K562 (cell line): Measurements from ENCODE around the gene MYO18B. TPM values are rescaled to one million over a fixed set of nuclear protein-coding genes. Genes with fewer than 3 reads are reported as not detected.

Experiments used
- ATAC-seq: fragments of 200-7000 bp; cut with Tn5 transposase; 3 replicates; pipeline ENCODE4 v1.9.1; 2020; ENCODE audit warnings: moderate library complexity
- BruUV-seq: library from RNA; stranded (reverse); fragments of 400-500 nt; replicated peaks from 2 replicates; lab custom pipeline; 2021; lab: Mats Ljungman, UMichigan
- CTCF ChIA-PET: fragments of 300-600 bp; formaldehyde crosslinking; extraction: SDS; loops from one replicate; lab custom pipeline; 2021; ENCODE audit warnings: low intra/inter-chr PET ratio; lab: Yijun Ruan, JAX
- POLR2A ChIA-PET: fragments of 300-600, 350-650 bp; sonication (Branson Sonifier 250); formaldehyde crosslinking; extraction: SDS; loops from one replicate; lab custom pipeline; 2021; ENCODE audit warnings: antibody characterized with exemption, inconsistent platforms; lab: Yijun Ruan, JAX
- DNase-seq, 4 experiments: peaks; one replicate each; pipeline versions ENCODE4 v3.0.0 to v3.0.0-alpha.2; 2011 to 2018; ENCODE audit warnings: low spot score in 3 of 4, mixed read lengths in 3 of 4; ENCODE audit errors: extremely low read depth in 1 of 4
- FAIRE-seq: peaks from 2 replicates; lab custom pipeline; 2011; peaks lifted over from hg19 to GRCh38; lab: Jason Lieb, UNC
- H2AFZ ChIP-seq: 2 replicates; pipeline ENCODE4 v1.6.0; 2011; ENCODE audit warnings: low read depth, low read length, control low read depth, inconsistent platforms
- H3K27ac ChIP-seq: fragments of 200-600 bp; 3 replicates; pipeline ENCODE4 v1.8.0; 2011; ENCODE audit warnings: low read depth, mild to moderate bottlenecking, control low read depth, inconsistent platforms, low read length, moderate library complexity, mixed read lengths; ENCODE audit errors: extremely low read depth
- H3K27me3 ChIP-seq, 2 experiments: fragments of 300-600 bp in 1 of 2; 2 replicates in 1 of 2; 3 replicates in 1 of 2; pipeline versions ENCODE4 v1.6.0 to v1.8.0; 2011; ENCODE audit warnings: inconsistent platforms in 2 of 2, low read length in 2 of 2, mild to moderate bottlenecking in 1 of 2, mixed read lengths in 1 of 2, moderate library complexity in 1 of 2; ENCODE audit not compliant: control insufficient read depth in 2 of 2, insufficient read depth in 2 of 2
- H3K36me3 ChIP-seq: fragments of 300-600 bp; 3 replicates; pipeline ENCODE4 v1.8.0; 2011; ENCODE audit warnings: mild to moderate bottlenecking, low read length, inconsistent platforms; ENCODE audit not compliant: control insufficient read depth, insufficient read depth
- H3K4me1 ChIP-seq, 2 experiments: fragments of 200-600 bp in 1 of 2; replicated peaks in 1 of 2; 2 replicates in 1 of 2; 3 replicates in 1 of 2; pipeline versions ENCODE4 v1.5.1 to v1.8.0; 2011; ENCODE audit warnings: inconsistent platforms in 2 of 2, low read length in 2 of 2, mild to moderate bottlenecking in 1 of 2, mixed read lengths in 1 of 2, moderate library complexity in 1 of 2; ENCODE audit not compliant: control insufficient read depth in 2 of 2, insufficient read depth in 2 of 2
- H3K4me2 ChIP-seq: 2 replicates; pipeline ENCODE4 v1.6.1; 2011; ENCODE audit warnings: low read length, control low read depth, inconsistent platforms, mixed read lengths; ENCODE audit not compliant: insufficient read depth
- H3K4me3 ChIP-seq: fragments of 200-600 bp; sonication (generic), shearing (Covaris generic); 2 replicates; pipeline ENCODE4 v1.5.1; 2016; ENCODE audit warnings: control low read depth, inconsistent platforms
- H3K79me2 ChIP-seq: fragments of 200-600 bp; 3 replicates; pipeline ENCODE4 v1.8.0; 2011; ENCODE audit warnings: low read length, inconsistent platforms; ENCODE audit not compliant: control insufficient read depth, insufficient read depth
- H3K9ac ChIP-seq, 2 experiments: 2 replicates each; pipeline versions ENCODE4 v1.6.0 to v1.6.1; 2011; ENCODE audit warnings: low read depth in 2 of 2, low read length in 2 of 2, control low read depth in 1 of 2, inconsistent platforms in 1 of 2, mild to moderate bottlenecking in 1 of 2, mixed read lengths in 1 of 2; ENCODE audit not compliant: insufficient read depth in 1 of 2
- H3K9me1 ChIP-seq: one replicate; pipeline ENCODE4 v1.6.0; 2011; ENCODE audit warnings: inconsistent platforms, mild to moderate bottlenecking, low read length, moderate library complexity; ENCODE audit not compliant: control insufficient read depth, insufficient read depth
- H3K9me3 ChIP-seq: replicated peaks from 2 replicates; pipeline ENCODE4 v1.5.1; 2011; ENCODE audit warnings: low read depth, low read length, inconsistent platforms; ENCODE audit not compliant: control insufficient read depth, insufficient read depth
- H4K20me1 ChIP-seq: replicated peaks from 2 replicates; pipeline ENCODE4 v1.6.1; 2011; ENCODE audit warnings: low read length, inconsistent platforms, mixed read lengths; ENCODE audit not compliant: control insufficient read depth, insufficient read depth
- ATF1 ChIP-seq, 2 experiments: fragments of 450-650 bp in 1 of 2; IDR thresholded peaks; 2 replicates each; pipeline ENCODE4 v1.6.1; 2016; ENCODE audit warnings: missing compliant biosample characterization in 1 of 2, missing genetic modification characterization in 1 of 2
- E4F1 ChIP-seq: fragments of 250-450 bp; sonication (Bioruptor Pico); IDR thresholded peaks from 2 replicates; pipeline ENCODE4 v1.5.0; 2021; ENCODE audit warnings: mild to moderate bottlenecking, borderline replicate concordance
- ESRRA ChIP-seq: fragments of 450-650 bp; IDR thresholded peaks from 2 replicates; pipeline ENCODE4 v1.6.1; 2014; ENCODE audit warnings: low read depth, mild to moderate bottlenecking, moderate library complexity, borderline replicate concordance
- MED1 ChIP-seq: sonication (generic); formaldehyde crosslinking; IDR thresholded peaks from 2 replicates; pipeline ENCODE4 v1.8.1; 2023; ENCODE audit warnings: missing genetic modification reagents, borderline replicate concordance
- SMAD2 ChIP-seq: fragments of 150-350 bp; IDR thresholded peaks from 2 replicates; pipeline ENCODE4 v1.6.1; 2014; ENCODE audit warnings: low read depth, mild to moderate bottlenecking, low read length
- SRSF7 ChIP-seq: fragments of 200-400 bp; formaldehyde crosslinking; optimal IDR thresholded peaks from 2 replicates; pipeline ENCODE3; 2017; ENCODE audit warnings: mild to moderate bottlenecking, low read depth, low read length
- ZBTB11 ChIP-seq, 3 experiments: fragments of 200-800 bp in 1 of 3; fragments of 250-450 bp in 1 of 3; fragments of 450-650 bp in 1 of 3; sonication (Bioruptor Pico) in 1 of 3; sonication (Bioruptor generic) in 1 of 3; formaldehyde crosslinking in 1 of 3; IDR thresholded peaks; 2 replicates each; pipeline versions ENCODE4 v1.6.1 to v1.8.0; 2016 to 2022; ENCODE audit warnings: mild to moderate bottlenecking in 2 of 3, missing genetic modification characterization in 2 of 3, missing compliant biosample characterization in 1 of 3, moderate library complexity in 1 of 3
- ZNF232 ChIP-seq: sonication (generic); formaldehyde crosslinking; IDR thresholded peaks from 2 replicates; pipeline ENCODE4 v1.8.0; 2022; ENCODE audit warnings: mild to moderate bottlenecking, missing genetic modification reagents
- WGBS: fragments of 100-300 bp; shearing (Covaris generic); methylation state at CpG from one replicate; pipeline ENCODE4 v1.1.6; 2016; ENCODE audit warnings: low coverage, mixed read lengths; ENCODE audit not compliant: insufficient coverage; ENCODE audit errors: missing lambda C conversion rate; 5-methylcytosine and 5-hydroxymethylcytosine counted together
- in situ Hi-C: fragments of 300-500 bp; cut with MboI; formaldehyde crosslinking; loops from 4 replicates; pipeline ENCODE4 v1.15.0; 2018; ENCODE audit warnings: inconsistent platforms, mixed read lengths
- intact Hi-C: fragments of 100-400 bp; cut with micrococcal nuclease; formaldehyde crosslinking; loops from 2 replicates; pipeline ENCODE4 v1.14.2; 2022
- polyA plus RNA-seq, 8 experiments: library from polyadenylated mRNA; depleted of rRNA in 4 of 8; stranded (reverse) in 5 of 8; unstranded in 3 of 8; fragments of >200 nt; fragmentation: Nextera tagmentation in 2 of 8; fragmentation: Illumina TruSeq in 1 of 8; extraction: Ambion mirVana in 2 of 8; extraction: Trizol in 1 of 8; gene quantifications; 2 replicates each; pipeline versions ENCODE4 v1.2.1 to v1.2.3, GENCODE V29; 2011 to 2014; ENCODE audit warnings: inconsistent platforms in 1 of 8, missing spikeins in 1 of 8
- total RNA-seq, 7 experiments: library from RNA; depleted of rRNA in 6 of 7; stranded (reverse); fragments of >200 nt in 6 of 7; fragmentation: Illumina TruSeq in 2 of 7; extraction: Trizol in 2 of 7; gene quantifications; 2 replicates each; pipeline versions ENCODE4 v1.2.1 to v1.2.3, GENCODE V29; 2011 to 2021; ENCODE audit warnings: low replicate concordance in 1 of 7

MYO18B gene
- total and polyA plus RNA-seq, 9 of the 15 experiments (the other 6 are each of a cell fraction or from before 2014, with no cell fraction given) = 0.06 to 7.0 (median 4.3) TPM

DNA sequence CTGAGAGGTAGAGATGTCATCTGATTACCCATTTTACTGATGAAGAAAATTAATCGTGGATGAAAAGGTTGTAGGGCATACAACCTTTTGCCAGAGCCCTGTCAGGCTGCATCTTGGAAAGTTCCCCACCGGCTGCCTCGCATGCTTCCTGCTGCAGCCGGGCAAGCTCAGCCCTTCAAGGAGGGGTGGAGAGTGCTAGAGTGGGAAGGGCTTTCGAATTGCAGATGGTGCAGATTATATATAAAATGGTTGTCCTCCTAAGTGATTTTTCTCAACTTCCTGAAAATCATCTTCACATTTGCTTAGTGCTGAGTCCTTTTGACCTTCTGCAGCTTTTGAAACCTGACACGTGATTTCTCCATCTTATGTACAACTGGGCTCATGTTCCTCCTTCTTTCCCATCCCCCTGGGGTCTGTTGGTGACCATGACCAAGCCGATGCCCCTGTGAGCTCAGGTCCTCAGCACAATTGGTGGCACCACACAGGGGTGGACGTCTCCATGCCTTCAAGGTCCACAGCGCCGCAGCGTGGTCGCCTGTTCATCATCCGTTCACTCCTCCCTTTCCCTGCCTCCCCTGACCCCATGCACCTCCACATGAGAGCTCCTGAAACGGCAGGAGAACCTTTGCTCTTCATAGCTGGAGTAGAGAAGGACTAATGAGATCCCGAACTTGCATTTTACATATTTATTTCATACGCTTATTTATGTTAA lies 47.6 kb upstream of the MYO18B start:
- BruUV-seq = no TSS peak
- in situ Hi-C loops = no loop called here
- no peaks in the 10 kb centered on the region for H4K20me1 ChIP-seq
- H2AFZ ChIP-seq = no peak overlapping the region
- DNase-seq = no peak
- H3K27me3 ChIP-seq = no peaks in the 10 kb centered on the region
- TF ChIP-seq ESRRA = peak; percentile 18; the same call in 1 of the 2 replicates
- TF ChIP-seq SMAD2 = no peak
- no peaks in the 10 kb centered on the region; a peak in 1 of 5 replicates for H3K4me1 ChIP-seq
- no peaks in the 10 kb centered on the region for H3K9me3 ChIP-seq
- intact Hi-C loops = no loop called here
- H3K36me3 ChIP-seq = peaks cover 3% of the 10 kb centered on the region; the same call in 1 of the 3 replicates
- H3K4me3 ChIP-seq = no peak overlapping the region
- H3K9me1 ChIP-seq = no peaks in the 10 kb centered on the region
- H3K4me2 ChIP-seq = no peak overlapping the region
- H3K79me2 ChIP-seq = no peaks in the 10 kb centered on the region
- H3K27ac ChIP-seq = no peak overlapping the region
- POLR2A ChIA-PET = no interaction called here
- ATAC-seq = no peak
- no peak overlapping the region for H3K9ac ChIP-seq
- no peak for FAIRE-seq
- WGBS = 41% methylated on average over 10 of the region's 16 CpGs
- CTCF ChIA-PET = no interaction called here

DNA sequence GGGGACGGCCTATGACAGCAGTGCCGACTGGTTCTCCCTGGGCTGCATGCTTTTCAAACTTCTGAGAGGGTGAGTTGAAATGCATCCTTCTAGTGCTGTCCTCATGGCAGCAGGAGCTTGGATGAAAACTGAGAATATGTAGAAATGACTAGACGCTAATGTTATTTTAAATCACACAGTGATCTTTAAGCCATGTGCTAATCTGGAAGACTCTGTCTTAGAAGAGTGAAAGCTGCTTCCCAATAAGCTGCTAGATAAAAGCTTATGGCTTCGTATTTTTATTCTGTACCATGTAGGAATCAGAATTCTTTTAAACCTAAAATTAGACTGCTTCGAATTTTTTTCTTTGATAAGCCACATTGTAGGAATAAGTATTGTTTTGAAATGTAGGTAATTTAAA lies 46.8 kb upstream of the MYO18B start:
- in situ Hi-C loops = no loop called here
- DNase-seq (no peak), FAIRE-seq (no peak), ATAC-seq (no peak)
- Histone ChIP-seq H3K79me2 (no peaks in the 10 kb centered on the region), H4K20me1 (no peaks in the 10 kb centered on the region), H3K4me3 (no peak overlapping the region), H3K27ac (no peak overlapping the region), H3K9me3 (no peaks in the 10 kb centered on the region), H3K36me3 (peaks cover 3% of the 10 kb centered on the region; the same call in 1 of the 3 replicates), H3K27me3 (no peaks in the 10 kb centered on the region), H2AFZ (no peak overlapping the region), H3K9ac (no peak overlapping the region), H3K4me2 (no peak overlapping the region), H3K4me1 (no peaks in the 10 kb centered on the region; a peak in 1 of 5 replicates), H3K9me1 (no peaks in the 10 kb centered on the region)
- intact Hi-C loops = no loop called here
- BruUV-seq = no TSS peak
- 72% methylated on average over 5 of the region's 5 CpGs for WGBS
- ChIA-PET POLR2A (no interaction called here), CTCF (no interaction called here)
- TF ChIP-seq ATF1 (CRISPR knock-in tag; IDR thresholded peaks at IDR 0.05) (no peak), ATF1 (tag; IDR thresholded peaks at IDR 0.05) (no peak), SRSF7 (no peak), ZBTB11 (CRISPR knock-in tag; IDR thresholded peaks at IDR 0.05) (no peak), ZNF232 (CRISPR knock-in tag) (no peak), E4F1 (CRISPR knock-in tag) (no peak), MED1 (no peak)
